ENCODE measurements around the gene TBC1D1. TPM values are rescaled to one million over a fixed set of nuclear protein-coding genes. Genes with fewer than 3 reads are reported as not detected.
A peak's percentile ranks its signal among the peaks of the same experiment; 100 is the strongest.

TBC1D1 gene
- total RNA-seq, 4 donors from 2014 or later = 206 to 258 (median 221) TPM

DNA sequence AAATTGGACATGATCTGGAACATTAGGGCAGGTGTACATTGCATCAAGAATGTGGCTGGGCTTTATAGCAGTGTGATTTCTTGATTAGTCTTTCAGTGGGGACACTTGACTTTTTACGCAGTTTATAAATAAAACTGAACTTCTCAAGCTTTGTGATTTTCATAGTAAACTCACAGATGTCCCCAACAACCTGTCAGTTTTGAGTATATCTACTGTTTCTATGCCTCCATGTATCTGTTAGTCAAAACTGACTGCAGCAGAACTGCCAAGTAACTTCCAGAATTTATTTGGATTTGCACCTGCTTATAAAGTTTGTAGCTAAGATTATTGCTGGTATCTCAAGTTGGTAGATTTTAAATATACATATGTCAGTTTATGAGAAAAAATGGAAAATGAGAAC, 89.4 kb downstream of the TBC1D1 start:
- WGBS = 58% methylated on average over 1 of the region's 1 CpG
- no peak overlapping the region for H3K4me3 ChIP-seq
- intact Hi-C loops (cut with DNase I) = no loop called here
- peaks cover 47 to 71% (median 65%) of the 10 kb centered on the region in 4 donors for H3K4me1 ChIP-seq
- H3K36me3 ChIP-seq = no peaks in the 10 kb centered on the region
- TF ChIP-seq, protein P1, sequence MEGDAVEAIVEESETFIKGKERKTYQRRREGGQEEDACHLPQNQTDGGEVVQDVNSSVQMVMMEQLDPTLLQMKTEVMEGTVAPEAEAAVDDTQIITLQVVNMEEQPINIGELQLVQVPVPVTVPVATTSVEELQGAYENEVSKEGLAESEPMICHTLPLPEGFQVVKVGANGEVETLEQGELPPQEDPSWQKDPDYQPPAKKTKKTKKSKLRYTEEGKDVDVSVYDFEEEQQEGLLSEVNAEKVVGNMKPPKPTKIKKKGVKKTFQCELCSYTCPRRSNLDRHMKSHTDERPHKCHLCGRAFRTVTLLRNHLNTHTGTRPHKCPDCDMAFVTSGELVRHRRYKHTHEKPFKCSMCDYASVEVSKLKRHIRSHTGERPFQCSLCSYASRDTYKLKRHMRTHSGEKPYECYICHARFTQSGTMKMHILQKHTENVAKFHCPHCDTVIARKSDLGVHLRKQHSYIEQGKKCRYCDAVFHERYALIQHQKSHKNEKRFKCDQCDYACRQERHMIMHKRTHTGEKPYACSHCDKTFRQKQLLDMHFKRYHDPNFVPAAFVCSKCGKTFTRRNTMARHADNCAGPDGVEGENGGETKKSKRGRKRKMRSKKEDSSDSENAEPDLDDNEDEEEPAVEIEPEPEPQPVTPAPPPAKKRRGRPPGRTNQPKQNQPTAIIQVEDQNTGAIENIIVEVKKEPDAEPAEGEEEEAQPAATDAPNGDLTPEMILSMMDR (IDR thresholded peaks at IDR 0.05) = no peak
- TF ChIP-seq EP300 (IDR thresholded peaks at IDR 0.05) = no peak
- TF ChIP-seq POLR2A (IDR thresholded peaks at IDR 0.05; ENCODE audit: low read depth) = no peak
- no peak for TF ChIP-seq POLR2AphosphoS5 (IDR thresholded peaks at IDR 0.05)
- no peaks in the 10 kb centered on the region for H3K27me3 ChIP-seq
- peak overlapping the region in 2 of 4 donors; percentile 12 to 99 for H3K27ac ChIP-seq (replicated peaks in 1 of 4)
- no peaks in the 10 kb centered on the region for H3K9me3 ChIP-seq
- DNase-seq (ENCODE audit: extremely low spot score) = no peak

DNA sequence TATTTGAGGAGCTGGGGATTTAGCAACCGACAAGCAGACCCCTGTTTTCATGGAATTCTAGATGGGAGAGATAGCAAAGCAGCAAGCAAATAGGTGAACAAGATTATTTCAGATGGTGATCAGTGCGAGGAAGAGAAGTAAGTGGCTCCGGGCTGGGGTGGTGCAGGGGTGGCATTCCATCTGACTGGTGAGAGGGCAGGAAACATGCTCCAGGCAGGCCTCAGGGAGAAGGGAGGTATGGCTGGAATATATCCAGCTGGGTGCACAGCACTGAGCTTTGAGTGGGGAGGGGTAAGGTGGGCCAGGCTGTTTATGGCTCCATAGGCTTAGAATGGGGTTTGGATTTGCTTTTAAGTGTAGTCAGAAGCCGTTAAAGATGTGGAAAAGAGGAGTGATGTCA, 90.5 kb downstream of the TBC1D1 start:
- DNase-seq (ENCODE audit: extremely low spot score) = no peak
- Histone ChIP-seq H3K4me3 (no peak overlapping the region), H3K36me3 (no peaks in the 10 kb centered on the region), H3K27ac (replicated peaks in 1 of 4) (peak overlapping the region; percentile 55 to 78 (median 68)), H3K9me3 (no peaks in the 10 kb centered on the region), H3K27me3 (no peaks in the 10 kb centered on the region), H3K4me1 (peaks cover 47 to 77% (median 65%) of the 10 kb centered on the region in 4 donors)
- intact Hi-C loops (cut with DNase I) = no loop called here
- WGBS = 65% methylated on average over 4 of the region's 4 CpGs
- TF ChIP-seq POLR2AphosphoS5 (IDR thresholded peaks at IDR 0.05) (no peak), POLR2A (IDR thresholded peaks at IDR 0.05; ENCODE audit: low read depth) (no peak), EP300 (IDR thresholded peaks at IDR 0.05) (no peak)
- TF ChIP-seq, protein P1 (IDR thresholded peaks at IDR 0.05) = no peak

DNA sequence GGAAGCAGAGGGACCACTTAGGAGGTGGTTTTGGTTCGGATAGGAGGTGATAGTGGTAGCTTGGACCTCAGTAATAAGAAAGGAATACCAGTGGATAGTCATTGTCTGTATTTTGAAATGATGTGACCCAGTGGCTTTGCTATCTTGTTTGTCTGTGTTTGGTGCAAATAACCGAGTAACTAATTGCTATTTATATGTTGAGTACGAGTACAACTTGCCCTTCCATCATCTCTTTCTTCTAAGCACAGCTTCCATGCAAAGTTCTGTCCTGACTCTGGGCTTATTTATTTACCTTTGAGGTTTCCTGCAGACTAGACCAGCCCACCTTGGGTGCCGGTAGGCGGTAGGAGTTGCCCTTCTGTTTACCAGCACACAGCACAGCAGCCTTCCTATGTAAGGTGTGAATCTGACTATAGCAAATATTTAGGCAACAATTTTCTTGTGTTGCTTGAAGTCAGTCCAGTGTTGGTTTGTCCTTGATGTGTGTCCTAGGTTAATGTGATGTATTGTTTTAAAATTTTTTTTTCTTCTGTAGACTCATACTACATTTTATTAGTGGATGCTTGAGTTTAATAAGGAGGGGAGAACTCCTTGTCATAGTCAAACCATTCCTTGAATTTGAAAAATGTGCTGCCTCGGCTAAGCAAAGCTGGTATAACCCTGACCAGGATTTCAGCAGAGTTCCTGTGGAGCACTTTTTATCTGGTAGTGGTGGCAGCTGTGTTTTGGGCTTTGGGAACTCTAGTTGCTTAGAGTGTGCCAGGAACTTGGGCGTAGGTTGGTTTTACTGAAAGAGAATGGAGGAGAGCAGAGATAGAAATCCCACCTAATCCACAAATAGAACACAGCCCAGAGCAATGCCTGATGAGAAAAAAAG, 91.2 kb downstream of the TBC1D1 start:
- no peaks in the 10 kb centered on the region for H3K9me3 ChIP-seq
- peaks cover 44 to 77% (median 63%) of the 10 kb centered on the region in 4 donors for H3K4me1 ChIP-seq
- intact Hi-C loops (cut with DNase I) = no loop called here

DNA sequence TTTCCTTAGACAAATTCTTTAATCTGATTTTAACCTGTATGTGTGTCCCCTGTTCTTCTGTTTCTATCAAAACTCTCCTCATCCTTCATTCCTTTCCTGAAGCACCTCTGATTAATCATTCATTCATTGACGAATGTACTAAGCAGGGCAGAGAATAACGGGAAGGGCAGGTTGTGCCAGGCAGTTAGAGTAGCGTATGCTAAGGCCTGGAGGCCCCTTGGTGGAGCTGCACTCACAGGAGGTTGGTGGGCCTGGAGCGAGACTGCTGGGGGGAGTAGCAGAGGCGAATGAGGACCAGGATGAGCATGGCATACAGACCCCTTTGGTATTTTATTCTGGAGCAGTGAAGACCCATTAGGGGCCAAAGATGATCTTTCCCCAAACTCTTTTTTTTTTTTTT, 91.9 kb downstream of the TBC1D1 start:
- no peaks in the 10 kb centered on the region for H3K9me3 ChIP-seq
- WGBS = 59% methylated on average over 5 of the region's 5 CpGs
- peak overlapping the region; percentile 55 to 78 (median 68) for H3K27ac ChIP-seq (replicated peaks in 1 of 4)

More for the DNA sequence above, 91.2 kb downstream of the TBC1D1 start:
- Histone ChIP-seq H3K36me3 (no peaks in the 10 kb centered on the region), H3K27ac (replicated peaks in 1 of 4) (peak overlapping the region; percentile 55 to 78 (median 68)), H3K27me3 (no peaks in the 10 kb centered on the region), H3K4me3 (no peak overlapping the region)
- WGBS = 67% methylated on average over 7 of the region's 7 CpGs
- no peak for TF ChIP-seq EP300 (IDR thresholded peaks at IDR 0.05)
- TF ChIP-seq, protein P1 (IDR thresholded peaks at IDR 0.05) = no peak
- TF ChIP-seq POLR2AphosphoS5 (IDR thresholded peaks at IDR 0.05) = peak in 1 of 2 donors; percentile 29
- DNase-seq (ENCODE audit: extremely low spot score) = no peak

More for the DNA sequence above, 91.9 kb downstream of the TBC1D1 start:
- no peak overlapping the region for H3K4me3 ChIP-seq
- intact Hi-C loops (cut with DNase I) = no loop called here
- no peak for TF ChIP-seq EP300 (IDR thresholded peaks at IDR 0.05)
- no peak for TF ChIP-seq POLR2A (IDR thresholded peaks at IDR 0.05; ENCODE audit: low read depth)
- no peak for TF ChIP-seq POLR2AphosphoS5 (IDR thresholded peaks at IDR 0.05)
- TF ChIP-seq, protein P1 (IDR thresholded peaks at IDR 0.05) = no peak
- no peaks in the 10 kb centered on the region for H3K27me3 ChIP-seq
- peaks cover 44 to 79% (median 65%) of the 10 kb centered on the region in 4 donors for H3K4me1 ChIP-seq
- DNase-seq (ENCODE audit: extremely low spot score) = no peak
- H3K36me3 ChIP-seq = no peaks in the 10 kb centered on the region

All from esophagus muscularis mucosa (tissue), 4 donors.